GM21825 (cell line): ENCODE measurements around the gene CD300LF.

Experiments used
- ATAC-seq: cut with Tn5 transposase; IDR thresholded peaks from one replicate; pipeline ENCODE4 v1.9.1; 2021; ENCODE audit warnings: mild to moderate bottlenecking, moderate library complexity; ENCODE audit not compliant: unreplicated experiment

CD300LF gene

DNA sequence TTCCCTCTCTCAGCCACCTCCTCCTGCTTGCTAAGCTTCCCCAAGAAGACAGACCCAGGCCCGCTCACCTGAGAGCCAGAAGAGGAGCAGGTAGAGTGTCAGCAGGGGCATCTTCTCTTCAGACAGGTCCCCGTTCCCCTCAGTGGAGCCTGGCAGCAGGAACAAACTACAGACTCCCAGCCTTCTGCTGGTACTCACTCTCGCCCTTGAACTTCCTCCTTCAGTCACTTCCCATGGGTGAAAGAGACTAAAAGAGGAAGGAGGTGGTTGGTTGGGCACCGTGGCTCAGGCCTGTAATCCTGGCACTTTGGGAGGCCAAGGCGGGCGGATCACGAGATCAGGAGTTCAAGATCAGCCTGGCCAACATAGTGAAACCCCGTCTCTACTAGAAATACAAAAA, at the start of gene CD300LF:
TSS of gene CD300LF (minus strand) at position 168 of the 400 bp plus-strand sequence. CDS start at position 111, 57 bp downstream.
- ATAC-seq = no peak

DNA sequence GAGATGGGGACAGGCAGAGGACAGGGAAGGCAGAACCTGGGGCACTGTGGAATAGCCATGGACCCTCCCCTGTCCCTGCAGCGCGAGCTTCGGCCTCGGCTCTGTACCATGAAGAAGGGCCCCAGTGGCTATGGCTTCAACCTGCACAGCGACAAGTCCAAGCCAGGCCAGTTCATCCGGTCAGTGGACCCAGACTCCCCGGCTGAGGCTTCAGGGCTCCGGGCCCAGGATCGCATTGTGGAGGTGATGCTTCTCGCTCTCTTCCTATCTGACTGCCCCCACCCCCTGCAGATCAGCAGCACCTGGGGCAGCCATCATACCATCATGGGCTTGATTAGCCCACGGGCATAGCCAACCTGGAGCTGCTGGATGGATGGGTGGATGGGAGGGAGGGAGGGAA, 49.2 kb upstream of the CD300LF start:
- ATAC-seq = no peak

DNA sequence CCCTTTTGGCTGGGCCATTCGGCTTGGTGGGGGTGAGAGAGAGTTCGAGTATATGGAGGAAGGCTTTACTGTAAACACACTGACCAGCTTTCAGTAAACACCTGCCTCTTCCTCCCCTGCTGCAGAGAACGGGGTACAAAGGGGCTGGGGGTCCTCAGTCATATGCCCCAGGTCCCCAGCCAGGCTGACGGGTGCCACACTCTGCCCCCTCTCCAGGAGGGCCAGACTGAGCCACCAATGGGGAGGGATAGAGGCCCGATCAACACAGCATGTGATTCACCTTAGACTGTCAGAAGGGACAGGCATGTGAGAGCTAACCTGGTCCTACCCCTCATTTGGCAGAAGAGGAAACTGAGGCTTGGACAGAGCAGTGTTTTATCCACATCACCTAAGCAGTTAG, 48.7 kb upstream of the CD300LF start:
- no peak for ATAC-seq

DNA sequence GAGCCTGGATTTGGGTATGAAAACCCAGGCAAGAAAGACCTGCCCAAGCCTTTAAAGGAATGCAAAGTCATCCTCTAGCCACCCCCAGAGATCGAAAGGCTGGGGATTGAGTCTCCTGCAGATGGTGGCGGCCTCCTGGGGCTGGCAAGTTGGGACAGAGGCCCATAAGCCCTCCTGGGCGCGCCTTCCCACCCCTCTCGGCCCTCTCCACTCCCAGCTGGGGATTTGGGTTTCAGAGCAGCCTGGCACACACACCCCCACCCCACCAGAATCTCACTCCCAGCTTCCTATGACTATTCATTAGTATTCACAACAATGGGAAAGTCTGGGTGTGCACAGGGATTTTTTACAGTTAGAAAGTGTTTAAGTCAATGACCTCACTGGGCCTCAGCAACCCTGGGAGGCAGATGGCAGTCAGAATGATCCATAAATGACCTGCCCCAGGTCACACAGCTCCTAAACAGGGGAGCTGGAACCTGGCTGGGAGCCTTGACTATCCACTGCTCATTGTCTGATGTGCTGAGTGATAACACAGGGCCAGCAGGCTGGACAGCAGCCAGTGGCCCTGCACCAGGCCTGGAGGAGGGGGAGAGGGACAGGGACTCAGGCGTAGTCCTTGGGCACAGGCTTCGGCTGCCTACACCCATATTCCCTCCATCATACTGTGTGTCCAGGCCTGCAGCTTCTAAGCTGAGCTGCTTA, 47.8 kb upstream of the CD300LF start:
- ATAC-seq = no peak

DNA sequence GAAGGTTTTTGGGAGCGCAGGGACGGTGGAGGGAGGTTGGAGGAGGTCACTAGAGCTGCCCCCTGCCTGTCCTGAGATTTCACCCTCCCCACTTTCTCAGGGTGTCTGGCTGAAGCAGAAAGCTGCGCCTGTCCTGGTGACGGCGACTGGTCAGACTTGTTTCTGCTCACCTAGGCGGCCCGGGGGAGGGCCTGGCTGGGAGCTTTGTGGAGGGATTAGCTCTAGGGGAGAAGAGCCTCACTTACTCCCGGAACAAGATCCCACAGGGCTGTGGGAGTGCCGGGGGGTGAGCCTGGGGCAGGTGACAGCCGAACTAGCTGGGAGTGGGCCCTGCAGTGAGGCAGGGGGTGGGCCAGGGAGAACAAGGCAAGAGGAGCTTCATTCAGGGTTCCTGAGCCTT, 47.2 kb upstream of the CD300LF start:
- no peak for ATAC-seq

DNA sequence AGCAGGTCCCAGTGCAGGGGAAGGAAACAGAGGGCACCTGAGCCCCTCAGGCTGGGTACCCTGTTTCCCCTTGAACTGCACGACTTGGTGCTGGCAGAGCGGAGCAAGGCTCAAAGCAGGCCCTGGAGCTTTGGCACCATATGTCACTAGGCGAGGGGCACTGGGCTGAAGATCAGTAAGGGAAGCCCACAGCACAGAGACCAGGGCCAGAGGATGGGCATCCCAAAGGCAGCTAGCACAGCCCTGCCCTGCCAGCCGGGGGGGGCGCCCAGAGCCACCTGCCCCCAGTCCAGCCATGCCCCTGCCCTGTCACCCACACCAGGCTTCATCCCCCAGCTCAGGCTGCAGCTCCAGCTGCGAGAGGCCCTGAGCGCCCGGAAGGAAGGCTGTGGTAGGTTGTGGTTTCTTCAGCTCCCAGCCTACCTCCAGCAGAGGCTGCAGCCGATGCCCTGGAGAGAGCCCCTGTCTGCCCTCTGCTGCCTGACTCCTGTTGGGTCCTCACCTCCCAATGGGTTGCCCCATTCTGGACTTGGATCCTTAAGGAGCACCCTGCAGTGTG, 46.6 kb upstream of the CD300LF start:
- peak; percentile 70 for ATAC-seq

DNA sequence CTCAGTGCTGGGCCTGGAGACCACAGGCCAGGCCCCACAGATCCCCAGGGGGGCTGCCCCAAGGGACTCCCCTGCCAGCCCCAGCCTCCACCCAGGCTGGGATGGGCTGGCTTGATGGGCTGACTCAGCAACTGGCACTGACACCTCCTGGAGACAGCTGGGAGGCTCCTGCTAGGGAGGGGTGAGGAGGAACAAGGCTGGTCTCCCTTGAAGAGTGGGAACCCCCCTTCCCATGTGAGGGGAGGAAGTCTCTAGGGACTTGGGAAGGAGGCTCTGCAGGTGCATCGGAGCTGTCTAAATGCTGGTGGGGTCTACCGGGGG, 46.1 kb upstream of the CD300LF start:
- ATAC-seq = no peak

DNA sequence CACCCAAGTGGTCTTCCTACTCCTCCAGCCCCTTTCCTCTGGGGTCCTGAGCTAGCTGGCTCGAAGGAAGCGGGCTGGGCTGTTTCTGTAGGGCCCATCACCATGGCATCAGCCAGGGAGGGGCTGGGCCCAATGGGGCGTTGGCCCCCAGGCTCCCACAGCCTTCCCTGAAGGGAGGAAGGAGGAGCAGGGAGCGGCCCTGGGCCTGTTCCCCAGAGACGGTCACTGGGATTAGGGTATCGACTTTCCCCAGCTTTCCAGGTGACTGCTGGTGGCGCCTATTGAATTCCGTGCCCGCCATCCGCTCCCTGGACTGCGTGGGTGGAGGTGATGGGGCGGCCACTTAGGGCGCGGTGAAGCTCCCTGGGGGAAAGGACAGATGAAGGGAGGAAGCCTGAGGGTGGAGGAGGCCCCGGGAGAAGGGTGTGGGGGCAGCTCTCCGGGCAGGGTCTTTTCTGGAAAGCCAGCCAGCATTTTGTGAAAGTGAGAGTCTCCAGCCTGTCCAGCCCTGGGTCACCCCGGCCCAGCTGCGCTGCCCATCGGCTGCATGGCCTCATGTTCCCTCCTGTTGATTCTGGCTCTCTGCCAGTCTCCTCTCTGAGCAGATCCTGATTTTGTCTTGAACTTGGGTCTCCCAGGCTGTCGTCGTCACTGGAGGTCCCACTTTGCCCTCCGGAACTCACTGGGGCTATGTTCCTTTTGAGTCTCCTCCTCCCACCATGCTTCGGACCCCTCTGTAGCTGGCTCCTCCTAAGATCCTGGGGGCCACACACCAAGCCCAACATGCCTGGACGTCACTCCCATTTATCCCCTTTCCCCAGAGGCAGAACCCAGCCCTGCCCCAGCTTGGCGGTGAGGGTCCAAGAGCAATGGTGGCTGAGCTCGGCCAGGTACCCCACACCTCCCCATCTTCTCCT, 45.5 kb upstream of the CD300LF start:
- no peak for ATAC-seq

DNA sequence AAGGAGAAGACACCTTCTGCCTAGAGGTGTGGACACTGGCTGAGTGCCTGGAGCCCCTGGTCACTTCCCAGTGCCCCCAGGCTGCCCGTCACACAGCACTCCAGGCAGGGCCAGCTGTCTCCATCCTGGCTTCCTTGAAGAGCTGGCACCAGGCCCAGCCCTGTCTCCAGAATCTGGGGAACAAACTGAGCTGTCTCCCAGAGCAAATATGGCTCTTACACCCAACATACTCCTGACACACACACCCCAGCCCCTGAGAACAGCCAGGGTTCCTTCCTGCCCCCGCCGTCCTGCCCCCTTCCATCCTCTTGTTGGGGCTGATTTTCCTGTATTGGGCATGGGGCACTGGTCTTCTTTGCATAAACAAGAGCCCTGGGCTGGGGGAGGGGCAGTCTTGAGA, 44.8 kb upstream of the CD300LF start:
- no peak for ATAC-seq

DNA sequence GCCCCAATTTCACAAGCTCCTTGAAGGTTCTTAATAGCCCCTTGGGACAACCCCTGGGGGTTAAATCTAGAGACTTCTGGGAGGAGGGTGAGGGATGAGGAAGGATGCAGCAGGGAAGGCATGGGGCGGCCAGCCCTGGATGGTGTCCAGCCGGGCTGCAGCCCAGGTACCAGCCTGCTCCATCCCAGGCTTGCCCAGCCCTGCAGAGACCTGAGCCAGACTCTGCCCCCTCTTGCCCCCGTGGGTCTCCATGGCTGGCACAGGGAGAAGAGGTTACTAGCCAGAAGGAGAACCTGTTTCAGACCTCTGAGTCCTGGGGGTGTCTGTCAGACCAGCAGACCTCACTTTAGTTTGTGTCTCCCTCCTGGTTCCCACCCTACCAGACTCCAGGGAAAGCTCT, 44.2 kb upstream of the CD300LF start:
- ATAC-seq = no peak

DNA sequence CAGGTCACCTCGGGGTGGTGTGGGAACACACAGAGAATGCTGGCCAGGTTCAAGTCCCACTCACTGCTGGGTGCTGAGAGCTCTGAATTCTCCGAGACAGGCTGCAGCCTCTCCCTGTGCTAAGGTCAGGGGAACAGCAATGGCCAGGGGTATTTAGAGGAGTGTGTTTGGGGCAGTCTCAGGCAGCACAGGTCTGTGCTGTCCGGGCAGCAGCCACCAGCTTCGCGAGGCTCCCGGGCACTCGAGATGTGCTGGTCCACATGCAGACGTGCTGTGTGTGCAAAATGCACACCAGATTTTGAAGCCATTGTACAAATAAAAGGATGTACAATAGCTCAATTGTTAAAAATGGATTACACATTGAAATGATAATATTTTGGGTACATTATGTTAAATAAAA, 42.8 kb upstream of the CD300LF start:
- ATAC-seq = no peak

DNA sequence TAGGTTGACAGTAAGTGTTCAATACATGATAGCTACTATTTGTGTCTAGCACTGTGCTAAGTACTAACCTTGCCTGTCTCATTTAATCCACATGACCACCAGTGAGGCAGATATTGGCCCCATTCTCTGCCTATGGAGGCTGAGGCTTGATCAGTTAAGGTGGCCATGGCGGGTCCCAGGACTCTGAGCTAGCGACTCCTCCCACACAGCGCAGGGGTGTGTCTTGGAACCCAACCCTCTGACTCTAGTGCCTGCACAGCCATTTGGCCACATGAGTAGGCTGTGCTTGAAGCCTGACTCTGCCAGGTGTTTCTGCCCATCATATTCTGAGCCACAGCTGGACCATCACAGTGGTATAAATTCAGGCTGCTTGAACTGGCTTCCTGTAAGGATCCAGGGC, 42.1 kb upstream of the CD300LF start:
- ATAC-seq = no peak

DNA sequence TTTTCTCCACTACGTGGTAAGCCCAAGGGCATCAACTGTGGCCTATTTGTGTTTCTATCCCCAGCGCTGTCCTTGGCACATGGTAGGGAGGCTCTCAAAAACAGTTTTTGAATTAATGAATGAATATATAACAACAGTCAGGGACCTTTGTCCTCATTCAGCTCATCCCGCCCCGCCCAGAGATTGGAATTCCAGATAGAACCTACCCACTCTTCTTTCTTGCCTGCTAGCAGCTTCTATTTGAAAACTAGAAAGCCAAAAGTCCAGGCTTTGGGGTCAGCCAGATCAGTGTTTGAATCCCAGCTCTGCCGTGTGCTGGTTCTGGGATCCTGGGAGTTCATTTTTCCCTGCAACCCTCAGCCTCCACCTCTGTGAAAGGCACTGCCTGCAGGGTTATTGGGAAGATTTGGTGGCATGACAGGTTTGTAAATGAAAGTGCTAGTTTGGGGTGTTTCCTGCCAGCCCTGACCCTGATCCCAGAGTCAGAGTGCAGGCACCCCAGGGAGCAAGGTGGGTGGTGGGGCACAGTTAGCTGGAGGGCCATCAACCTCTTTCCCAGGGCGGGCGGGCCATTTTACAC, 40.2 kb upstream of the CD300LF start:
- ATAC-seq = no peak

DNA sequence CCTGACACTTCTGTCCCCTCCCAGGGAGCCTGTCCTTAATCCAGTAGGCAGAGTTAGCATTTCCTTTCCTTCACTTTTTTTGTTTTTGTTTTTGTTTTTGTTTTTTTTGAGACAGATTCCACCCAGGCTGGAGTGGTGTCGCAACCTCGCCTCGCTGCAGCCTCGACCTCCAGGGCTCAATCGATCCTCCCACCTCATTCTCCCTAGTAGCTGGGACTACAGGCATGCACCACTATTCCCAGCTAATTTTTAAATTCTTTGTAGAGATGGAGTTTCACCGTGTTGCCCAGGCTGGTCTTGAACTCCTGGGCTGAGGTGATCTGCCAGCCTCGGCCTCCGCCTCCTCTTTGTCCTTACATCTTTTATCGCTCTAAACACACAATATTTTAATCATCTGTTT, 39.7 kb upstream of the CD300LF start:
- ATAC-seq = no peak

DNA sequence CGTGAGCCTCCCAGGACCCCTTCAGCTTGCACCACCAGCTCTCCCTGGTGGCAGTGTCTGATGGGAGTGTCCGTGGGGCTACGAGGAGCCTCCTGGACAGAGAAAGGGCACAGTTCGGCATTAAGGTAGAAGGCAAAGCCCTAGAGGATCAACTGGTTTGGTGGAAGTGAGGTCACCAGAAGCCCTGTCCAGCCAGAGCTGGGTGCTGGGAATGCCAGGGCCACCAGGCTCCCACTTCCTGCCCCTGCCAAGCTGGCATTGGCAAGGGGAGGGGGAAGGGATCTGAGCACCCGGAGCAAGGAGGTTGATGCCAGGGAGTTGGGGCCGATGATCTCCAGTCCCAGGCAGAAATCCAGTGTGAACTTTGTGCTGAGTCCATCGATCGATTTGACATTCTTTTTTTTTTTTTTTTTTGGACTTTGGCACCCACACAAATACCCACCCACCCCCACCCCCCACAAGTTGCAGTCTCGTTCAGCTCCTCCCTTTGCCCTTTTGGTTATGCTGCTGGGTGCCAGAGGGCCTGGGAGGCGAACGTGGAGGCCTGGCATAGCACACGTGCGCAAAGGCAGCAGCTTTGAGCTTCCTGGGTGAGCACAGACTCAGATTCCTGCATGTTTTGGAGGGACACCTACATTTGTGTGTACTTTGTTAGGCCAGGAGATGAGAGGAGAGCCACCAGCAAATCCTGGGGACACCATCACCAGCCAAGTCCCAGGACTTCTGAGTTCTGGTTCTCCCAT, 37.8 kb upstream of the CD300LF start:
- no peak for ATAC-seq

DNA sequence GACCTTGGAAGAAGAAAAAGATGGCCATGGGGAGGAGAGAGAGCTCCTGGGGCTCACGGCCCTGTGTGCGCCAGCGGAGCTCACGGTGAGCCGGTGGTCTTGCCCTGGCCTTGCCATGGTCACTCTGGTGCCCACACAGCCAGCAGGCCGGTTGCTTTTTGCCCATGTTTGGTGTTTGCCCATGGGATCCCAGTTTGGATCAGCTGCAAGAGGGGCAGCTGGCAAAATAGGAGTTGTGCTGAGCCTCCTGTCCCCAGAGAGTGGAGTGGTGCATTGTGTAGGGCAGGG, 37.3 kb upstream of the CD300LF start:
- no peak for ATAC-seq

DNA sequence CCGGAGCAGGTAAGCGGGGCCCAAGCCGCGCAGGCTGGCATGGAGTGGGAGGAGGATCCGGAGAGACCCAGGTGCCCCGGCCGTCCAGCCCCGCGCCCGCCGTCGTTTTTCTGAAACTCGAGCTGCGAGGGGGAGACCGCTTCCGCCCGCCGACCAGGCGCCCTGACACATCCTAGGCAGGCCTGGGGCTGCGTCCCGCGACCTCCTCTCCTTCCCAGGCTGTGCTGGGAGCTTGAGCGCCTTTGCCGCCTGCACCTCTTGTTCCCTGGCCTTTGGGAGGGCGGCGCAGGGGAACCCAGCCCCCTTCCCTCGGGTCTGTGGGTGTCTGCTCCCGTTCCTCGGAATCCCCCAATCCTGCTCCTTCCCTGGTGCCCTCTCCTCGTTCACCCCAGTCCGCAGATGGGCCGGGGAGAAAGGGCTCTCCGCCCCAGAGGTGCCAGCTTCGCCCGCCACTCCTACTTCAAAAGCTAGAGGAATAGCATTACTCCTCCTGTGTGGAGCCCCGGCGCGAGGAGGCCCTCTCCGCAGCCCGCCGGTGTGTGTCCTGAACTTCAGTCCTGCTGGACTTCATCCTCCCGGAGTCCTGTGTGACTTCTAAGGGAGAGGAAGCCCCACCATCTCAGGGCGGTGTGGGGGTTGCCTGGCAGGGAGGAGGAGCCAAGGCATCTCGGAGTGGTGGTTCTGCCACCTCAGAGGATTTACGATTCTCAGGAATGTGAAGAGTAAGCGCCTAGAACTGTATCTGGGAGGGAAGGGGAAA, 36.7 kb upstream of the CD300LF start:
- ATAC-seq = peak; percentile 11

DNA sequence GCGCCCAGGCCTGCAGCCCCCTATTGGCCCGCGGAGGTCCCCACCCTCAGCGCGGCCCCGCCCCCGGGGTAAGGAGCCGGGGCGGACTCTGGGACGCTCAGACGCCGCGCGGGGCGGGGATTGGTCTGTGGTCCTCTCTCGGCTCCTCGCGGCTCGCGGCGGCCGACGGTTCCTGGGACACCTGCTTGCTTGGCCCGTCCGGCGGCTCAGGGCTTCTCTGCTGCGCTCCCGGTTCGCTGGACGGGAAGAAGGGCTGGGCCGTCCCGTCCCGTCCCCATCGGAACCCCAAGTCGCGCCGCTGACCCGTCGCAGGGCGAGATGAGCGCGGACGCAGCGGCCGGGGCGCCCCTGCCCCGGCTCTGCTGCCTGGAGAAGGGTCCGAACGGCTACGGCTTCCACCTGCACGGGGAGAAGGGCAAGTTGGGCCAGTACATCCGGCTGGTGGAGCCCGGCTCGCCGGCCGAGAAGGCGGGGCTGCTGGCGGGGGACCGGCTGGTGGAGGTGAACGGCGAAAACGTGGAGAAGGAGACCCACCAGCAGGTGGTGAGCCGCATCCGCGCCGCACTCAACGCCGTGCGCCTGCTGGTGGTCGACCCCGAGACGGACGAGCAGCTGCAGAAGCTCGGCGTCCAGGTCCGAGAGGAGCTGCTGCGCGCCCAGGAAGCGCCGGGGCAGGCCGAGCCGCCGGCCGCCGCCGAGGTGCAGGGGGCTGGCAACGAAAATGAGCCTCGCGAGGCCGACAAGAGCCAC, 36.0 kb upstream of the CD300LF start, which contains the start of gene NHERF1:
TSS of gene NHERF1 (plus strand) at position 100 of the 750 bp plus-strand sequence. CDS start at position 319, 219 bp downstream.
- peak; percentile 15 for ATAC-seq

DNA sequence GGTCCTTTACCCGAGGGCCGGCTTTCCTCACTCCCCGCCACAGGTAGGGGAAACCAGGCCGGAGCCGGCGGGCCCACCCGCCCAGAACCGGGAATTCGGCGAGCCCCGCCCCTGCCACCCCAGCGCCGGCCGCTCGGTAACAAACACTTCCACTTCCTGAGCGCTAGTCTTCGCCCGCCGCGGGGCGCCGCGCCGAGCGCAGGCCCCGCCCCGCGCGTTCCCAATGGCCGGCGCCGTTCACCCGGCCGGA, 35.5 kb upstream of the CD300LF start:
- peak; percentile 80 for ATAC-seq

DNA sequence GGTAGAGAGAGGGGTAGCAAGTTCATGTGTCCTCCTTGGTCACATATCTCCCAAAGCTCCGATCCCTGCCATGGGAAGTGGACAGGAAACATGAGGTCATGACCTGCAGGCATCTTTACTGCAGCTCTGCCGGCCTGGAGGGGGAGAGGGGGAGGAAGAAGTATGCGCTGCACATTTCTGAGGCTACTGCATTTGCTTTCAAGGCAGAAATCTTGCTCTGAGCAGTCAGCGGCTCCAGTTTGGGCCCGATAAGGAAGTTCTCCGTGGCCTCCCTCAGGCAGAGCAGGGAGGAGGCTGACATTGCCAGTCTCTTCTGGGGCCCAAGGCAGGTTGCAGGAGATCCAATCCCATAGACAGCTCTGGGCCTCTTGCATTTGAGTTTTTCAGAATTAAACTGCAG, 34.2 kb upstream of the CD300LF start:
- ATAC-seq = no peak
